ENCODE measurements around the gene CLEC1B.
"Not testable (repeated sequence)": the region's sequence is repeated elsewhere in the genome, so short reads cannot be mapped to it uniquely, and the experiment has no call there.

The CLEC1B gene

DNA sequence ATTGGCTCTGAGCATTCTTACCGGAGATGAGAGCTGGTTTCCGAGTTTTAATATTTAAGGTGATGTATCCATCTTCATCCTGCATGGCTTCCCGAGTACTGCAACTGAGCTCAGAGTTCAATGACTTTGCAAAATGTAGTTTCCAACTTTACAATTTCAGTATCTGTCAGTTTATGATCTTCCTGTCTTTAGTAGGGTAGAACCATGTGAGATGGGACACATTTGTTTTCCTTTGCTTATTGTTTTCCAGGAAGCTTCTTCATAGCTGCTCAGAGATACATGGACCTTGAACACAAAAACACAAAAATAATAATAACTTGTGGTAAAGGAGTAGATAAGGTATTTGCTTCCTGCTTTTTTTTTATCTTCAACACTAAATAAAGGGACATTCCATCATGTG is at the start of gene CLEC1B:
CLEC1B (minus strand) TSS at position 106 of the 400 bp plus-strand sequence; CDS start at position 85, 21 bp downstream.
- no peak for DNase-seq (ENCODE audit: low read depth in 3 of 3)

DNA sequence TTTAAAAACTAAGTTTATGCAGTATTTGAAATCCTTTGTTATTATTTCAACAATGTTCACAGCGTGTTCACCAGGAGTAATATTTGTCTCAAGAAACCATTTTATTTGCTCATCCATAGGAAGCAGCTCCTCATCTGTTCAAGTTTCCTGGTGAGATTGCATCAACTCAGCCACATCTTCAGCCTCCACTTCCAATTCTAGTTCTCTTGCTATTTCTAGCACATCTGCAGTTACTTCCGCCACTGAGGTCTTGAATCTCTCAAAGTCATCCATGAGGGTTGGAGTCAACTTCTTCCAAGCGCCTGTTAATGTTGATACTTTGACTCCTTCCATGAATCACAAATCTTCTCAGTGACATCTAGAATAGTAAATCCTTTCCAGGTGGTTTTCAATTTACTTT is 49.6 kb upstream of the CLEC1B start:
- no peak for DNase-seq (ENCODE audit: low read depth in 3 of 3)

DNA sequence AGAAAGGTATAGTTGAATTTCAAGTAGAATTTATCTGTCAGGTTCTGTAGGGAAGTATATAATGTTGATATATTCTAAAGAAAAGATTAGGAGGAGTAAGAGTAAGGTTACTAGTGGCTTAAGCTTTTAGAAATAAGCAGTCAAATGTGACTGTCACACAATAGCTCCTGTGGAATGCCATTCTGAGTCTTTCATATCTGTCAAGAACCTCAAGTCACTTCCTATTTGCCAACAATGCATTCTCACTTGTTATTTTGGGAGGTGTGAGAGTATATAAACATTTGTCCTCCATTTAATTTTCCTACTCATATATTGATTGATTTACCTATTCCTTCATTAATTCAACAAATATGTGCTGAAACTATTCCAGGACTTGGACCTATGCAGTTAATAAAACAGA is 43.2 kb upstream of the CLEC1B start:
- DNase-seq (ENCODE audit: low read depth in 3 of 3): no peak

DNA sequence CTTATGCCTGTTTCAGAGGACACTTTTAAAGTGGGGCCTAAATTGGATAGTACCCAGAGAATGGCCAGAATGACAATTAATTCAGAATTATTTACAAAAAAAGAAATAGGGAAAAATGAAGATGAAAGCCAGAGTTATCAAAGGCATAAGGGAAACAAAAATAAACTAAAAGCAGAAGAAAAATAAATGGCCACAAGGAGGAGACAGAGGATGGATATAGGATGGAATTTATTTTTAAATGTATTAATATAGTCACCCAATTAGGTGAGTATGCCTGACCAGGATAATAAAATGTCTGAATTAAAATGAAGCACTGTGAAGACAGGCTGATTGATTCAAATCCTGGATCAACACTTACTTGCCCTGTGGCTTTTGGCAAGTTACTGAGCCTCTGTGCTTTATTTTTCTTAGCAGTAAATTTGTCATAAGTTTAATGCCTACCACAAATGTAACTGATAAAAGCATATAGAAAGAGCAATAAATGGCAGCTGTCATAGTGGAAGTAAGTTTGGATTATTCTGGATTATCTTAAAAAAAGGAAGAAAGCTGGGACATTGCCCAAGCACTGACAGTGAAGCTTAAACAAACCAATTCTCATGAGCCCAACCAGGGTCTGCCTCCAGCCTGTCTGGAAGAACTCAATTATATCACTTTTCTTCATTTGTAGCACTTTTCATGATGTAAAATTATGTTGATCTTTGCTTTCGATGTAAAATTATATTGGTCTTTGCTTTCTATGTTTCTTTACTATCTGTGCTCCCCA is 35.0 kb upstream of the CLEC1B start:
- no peak for DNase-seq (ENCODE audit: low read depth in 3 of 3)

DNA sequence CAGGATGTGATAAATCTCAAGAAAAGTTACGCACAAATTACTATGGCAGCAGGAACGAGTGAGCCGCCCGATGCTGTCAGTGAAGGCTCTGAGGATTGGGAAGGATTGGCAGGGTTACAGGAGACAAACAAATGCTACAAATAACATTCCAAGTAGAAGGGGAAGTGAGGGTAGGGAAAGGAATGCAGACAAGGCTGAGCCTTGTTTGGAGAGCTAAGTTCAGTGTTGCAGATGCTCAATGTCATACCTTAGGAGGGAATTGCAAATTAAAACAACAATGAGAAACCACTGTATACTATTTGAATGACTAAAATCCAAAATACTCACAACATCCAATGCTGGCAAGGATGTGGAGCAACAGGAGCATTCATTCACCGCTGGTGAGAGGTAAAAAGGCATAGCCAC is 32.9 kb upstream of the CLEC1B start:
- DNase-seq (ENCODE audit: low read depth in 3 of 3): no peak

DNA sequence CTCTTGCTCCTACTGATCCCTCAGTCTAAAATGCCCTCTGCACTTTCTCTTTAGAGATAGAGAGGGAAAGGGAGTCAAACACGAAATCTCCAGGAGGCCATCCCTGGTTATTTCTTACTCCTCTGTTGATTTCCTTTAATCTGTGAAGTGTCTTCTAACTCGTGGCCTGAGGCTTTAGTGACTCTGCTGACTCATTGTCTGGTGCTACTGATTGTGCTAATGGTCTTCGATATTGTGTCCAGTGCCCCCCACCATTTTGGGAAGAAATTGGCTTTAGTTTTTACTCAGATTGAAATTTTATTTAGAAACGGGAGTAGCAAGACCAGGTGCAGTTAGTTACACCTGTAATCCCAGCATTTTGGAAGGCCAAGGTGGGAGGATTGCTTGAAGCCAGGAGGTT is 32.4 kb upstream of the CLEC1B start:
- no peak for DNase-seq (ENCODE audit: low read depth in 3 of 3)

DNA sequence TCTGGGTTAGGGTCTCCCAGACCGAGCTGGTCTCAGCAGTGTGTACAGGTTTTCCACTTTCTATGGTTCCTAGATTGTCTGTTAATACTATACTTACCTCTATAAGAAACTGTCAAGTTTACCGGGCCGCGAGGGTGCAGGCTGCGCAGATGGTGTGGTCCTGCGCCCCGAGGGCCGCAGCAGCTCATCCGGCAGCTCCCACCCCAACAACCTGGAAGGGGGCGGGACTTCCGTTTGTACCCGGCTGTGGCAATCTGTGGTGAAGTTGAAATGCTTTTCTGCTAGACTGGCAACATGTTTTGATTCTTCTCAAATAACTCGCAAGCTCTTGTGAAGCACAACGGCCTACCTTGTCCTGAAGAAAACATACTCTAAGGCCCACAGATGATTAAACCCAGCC is 31.5 kb upstream of the CLEC1B start, which contains the start of gene CLEC9A:
CLEC9A (plus strand) TSS at position 237 of the 400 bp plus-strand sequence. CDS start 22,006 bp downstream, outside the sequence.
- DNase-seq (ENCODE audit: low read depth in 3 of 3): no peak

DNA sequence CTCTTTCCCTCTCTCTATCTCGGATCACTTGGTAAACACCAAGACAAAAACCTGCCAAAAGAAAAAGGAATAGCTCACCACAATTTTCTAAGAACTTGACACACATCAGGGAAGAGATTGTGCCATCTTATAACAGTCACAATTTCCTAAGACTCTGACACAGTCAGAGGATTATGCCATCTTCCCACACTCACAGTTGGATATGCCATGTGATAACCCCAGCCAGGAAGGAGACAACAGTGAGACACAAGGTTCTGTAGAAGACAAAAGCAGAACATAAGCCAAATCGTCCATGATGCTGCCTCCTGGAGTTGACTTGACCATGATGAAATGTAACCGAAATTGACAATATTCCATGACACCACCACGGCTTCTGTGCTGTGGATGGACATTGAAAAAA is 28.8 kb upstream of the CLEC1B start:
- DNase-seq (ENCODE audit: low read depth in 3 of 3): no peak

DNA sequence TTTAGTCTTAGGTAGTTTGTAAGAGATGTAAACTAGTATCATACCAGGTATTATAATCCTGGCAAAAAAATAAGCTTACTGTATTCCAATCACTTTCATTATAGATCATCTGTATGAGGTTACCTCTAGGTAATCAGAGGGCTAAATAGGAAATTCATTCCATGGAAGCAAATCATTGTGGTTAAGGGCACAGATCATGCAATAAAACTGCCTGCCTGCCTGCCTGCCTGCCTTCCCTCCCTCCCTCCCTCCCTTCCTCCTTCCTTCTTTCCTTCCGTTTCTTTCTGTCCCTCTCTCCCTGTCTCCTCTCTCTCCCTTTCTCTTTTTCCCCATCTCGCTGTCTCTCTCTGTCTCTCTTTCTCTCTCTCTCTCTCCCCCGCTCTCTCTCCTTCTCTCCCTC is 28.4 kb upstream of the CLEC1B start:
- no peak for DNase-seq (ENCODE audit: low read depth in 3 of 3)

DNA sequence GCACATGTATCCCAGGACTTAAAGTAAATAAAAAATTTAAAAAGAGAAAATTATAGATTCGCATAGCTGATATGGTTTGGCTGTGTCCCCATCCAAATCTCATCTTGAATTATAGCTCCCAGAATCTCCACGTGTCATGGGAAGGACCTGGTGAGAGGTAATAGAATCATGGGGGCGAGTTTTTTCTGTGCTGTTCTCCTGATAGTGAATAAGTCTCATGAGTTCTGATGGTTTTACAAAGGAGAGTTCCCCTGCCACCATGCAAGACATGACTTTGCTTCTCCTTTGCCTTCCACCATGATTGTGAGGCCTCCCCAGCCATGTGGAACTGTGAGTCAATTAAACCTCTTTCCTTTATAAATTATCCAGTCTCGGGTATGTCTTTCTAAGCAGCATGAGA is 27.7 kb upstream of the CLEC1B start:
- DNase-seq (ENCODE audit: low read depth in 3 of 3): not testable (repeated sequence)

DNA sequence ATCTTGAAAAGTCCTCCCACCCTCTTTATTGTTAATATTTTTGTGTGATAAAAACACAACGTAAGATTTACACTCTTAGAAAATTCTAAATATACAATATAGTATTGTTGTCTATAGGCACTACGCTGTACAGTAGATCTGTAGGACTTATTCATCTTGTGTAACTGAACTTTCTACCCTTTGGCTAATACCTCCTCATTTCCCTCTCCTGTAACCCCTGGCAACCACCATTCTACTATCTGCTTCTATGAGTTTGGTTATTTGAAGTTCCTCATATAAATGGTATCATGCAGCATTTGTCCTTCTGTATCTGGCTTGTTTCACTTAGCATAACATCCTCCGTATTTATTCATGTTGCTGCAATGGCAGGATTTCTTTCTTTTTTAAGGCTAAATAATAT is 26.3 kb upstream of the CLEC1B start:
- DNase-seq (ENCODE audit: low read depth in 3 of 3): no peak

DNA sequence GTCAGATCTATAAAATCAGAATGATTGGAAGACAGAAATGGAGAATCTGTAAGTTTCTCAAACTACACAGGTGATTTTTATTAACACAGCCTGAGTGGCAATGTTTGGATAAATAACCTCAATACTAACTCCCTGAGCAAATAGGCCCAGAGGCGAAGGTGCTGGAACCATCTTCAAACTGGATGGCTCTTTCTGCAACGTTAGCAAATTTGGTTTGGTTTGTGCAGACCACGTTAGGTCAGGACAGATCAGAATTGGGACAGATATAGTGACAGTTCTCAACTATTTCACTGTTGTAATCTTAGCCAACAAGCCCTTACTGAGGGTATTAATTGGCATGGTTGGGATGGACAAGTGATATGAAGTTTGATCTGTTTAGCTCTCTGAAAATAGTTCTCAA is 22.4 kb upstream of the CLEC1B start:
- no peak for DNase-seq (ENCODE audit: low read depth in 3 of 3)

DNA sequence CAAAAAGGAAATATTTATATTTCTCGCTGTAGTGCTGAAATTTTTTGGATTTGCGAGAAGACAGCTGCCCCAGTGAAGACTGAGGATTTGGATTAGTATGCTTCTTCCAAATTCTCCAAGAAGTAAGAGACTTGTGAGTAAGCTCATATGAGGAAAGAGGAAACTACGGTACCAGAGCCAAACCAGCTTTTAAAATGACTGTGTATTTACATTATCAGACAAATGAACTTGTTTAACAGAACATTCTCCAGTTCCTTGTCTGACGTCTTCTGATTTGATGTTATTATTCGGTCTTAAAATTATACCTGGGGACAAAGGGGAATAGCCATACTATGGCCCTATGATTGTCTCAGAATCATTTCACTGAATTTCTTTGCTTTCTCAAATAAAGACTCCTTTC is 19.5 kb upstream of the CLEC1B start:
- DNase-seq (ENCODE audit: low read depth in 3 of 3): no peak

DNA sequence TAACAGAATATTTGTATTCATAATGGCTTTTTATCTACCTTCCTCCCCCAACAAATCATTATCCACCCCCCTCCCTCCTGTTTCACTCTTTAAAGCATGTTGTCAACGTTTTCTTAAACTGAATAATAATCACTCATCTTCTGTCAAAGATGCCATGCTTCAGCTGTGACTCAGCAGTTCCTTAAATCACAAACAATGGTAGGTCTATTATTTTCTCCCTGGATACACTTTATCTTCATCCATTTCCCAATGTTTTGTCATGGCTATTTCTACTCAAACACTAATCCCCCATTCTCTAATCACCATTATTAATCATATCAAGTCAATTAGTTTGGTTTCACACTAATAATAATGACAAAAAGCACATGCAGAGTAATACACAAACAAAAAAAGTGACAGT is 18.0 kb upstream of the CLEC1B start:
- no peak for DNase-seq (ENCODE audit: low read depth in 3 of 3)

DNA sequence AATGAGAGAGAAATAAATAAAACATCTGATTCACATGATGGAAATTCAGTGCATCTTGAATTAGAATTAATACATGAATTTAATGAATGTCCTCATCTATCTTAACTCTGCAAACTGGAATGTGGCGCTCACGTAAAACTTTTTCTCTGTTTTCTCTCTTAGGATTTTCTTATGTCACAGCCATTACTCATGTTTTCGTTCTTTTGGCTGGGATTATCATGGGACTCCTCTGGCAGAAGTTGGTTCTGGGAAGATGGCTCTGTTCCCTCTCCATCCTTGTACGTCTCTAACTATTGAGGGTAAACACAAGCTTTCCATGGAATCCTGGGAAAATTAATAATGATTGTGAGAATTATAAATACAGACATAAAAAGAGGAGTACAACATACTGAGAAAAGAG is 16.5 kb upstream of the CLEC1B start:
- no peak for DNase-seq (ENCODE audit: low read depth in 3 of 3)

DNA sequence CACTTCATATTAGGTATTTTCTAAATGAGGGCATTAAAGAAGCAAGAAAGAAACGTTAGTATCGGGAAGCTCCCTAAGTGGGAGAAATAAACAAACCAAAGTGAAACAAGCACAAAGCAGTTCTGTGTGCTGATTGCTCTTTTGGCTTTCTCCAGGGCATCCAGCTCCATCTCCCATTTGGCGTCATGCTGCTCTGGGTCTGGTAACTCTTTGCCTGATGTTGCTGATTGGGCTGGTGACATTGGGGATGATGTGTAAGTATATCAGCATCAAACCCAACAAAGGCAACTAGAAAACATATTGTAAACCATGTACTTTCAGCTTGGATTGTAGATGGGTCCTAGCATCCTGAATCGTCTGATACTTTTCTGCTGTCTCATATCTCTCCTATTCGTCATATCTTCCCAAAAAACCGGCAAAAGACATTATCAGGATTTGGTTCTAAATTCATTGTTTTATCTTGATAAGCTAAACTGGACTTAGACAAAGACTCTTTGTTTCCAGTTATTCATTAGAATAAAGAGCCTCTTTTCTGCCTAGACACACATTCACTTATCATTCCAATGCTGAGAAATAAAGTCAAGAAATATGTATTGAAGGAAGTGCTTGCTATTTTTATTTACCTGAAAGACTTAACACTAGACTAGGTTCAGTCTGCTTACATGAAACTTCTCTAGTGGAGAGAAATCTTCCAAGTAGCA is 13.9 kb upstream of the CLEC1B start:
- no peak for DNase-seq (ENCODE audit: low read depth in 3 of 3)

DNA sequence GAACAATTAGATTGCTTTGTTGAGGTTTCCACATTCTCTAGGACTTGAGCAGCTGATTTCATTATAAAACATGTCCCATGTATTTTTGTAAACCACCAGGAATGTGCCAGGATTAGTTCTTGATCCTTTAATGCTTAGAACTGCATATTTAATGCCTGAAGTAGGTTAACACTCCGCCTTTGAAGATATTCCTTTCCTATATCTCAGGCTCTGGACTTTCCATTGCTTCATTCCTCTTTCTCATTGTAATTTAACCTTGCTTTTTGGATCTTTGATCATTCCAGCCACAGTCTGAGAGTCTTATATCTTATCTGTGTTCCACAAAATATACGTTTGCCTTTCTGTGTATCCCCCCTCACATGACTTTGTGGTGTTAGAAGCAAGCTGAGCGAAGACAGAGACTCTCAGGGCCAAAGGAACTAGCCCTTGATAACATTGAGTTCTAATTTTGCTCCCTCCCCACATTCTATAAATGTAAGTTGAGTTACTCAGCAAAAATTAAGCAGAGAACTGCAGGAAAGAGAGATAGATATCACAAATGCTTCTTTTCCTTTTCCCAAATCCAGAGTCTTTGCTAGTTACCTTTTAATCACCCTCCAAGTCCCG is 2.4 kb upstream of the CLEC1B start:
- DNase-seq (ENCODE audit: low read depth in 3 of 3): no peak

DNA sequence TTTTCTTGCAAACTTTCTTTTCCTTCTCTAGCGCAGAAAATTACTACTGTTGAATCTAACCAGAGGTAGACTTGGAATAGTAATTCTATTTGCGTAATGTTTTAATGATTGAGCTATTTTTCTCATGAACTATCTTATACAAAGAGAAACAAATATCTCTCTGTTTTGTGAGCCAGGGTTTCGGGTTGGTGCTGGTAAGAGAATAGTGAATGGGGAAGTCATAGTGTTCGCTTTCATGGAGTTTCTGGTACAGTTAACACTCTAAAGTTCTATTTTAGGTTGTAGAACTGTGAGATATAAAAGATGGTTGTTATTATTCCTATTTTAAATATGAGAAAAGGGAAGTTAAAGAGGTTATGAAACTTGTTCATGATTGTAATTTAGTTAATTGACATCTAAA is 6.6 kb downstream of the CLEC1B start:
- no peak for DNase-seq (ENCODE audit: low read depth in 3 of 3)

DNA sequence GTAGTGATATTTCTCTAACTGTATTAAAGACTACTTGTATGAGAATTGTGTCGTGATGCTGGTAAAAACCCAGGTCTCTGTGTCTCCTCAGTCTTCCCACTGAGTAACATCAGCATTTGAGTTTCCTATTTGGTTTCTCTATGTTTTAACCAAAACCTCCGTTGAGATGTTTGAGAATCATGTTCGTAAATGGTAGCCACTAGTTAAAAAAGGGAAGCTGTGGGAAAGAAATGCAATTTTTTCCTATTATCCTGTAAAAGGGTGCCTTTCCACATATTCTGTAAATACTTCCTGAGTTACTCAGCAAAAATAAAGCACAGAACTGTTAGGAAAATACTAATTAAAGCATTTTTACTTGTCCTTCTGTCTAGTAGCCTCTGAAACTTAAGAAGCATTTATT is 7.0 kb downstream of the CLEC1B start:
- no peak for DNase-seq (ENCODE audit: low read depth in 3 of 3)

DNA sequence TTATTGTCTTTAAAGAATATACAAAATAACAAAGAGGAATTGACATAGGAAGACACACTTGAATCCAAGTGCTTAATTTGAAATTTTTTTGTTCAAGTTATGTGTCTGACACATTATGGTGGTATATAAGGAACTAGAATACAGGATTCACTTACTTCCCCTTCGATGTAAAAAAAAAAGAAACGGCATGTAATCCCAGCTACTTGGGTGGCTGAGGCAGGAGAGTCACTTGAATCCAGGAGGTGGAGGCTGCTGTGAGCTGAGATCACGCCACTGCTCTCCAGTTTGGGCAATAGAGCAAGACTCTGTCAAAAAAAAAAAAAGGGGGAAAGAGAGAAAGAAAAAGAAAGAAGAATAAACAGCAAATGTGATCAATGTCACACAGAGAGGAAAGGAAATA is 18.8 kb downstream of the CLEC1B start:
- DNase-seq (ENCODE audit: low read depth in 3 of 3): no peak

DNA sequence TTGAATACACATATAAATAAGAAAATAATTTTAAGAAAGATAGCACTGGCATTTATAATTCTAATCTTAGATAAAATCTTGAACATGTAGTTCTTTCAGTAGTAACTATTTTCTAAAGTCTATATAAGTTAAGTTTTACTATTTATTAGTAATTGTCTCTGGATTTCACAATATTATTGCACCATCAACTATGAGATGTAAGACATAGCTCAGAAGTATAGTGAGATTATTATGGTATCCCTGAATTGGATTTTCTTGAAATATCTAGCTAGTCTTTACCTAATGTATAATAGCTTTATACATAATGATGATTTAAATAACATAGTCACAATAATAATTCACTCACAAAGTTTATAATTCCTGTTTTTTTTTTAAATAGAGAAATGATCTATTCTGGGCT is 21.0 kb downstream of the CLEC1B start:
- DNase-seq (ENCODE audit: low read depth in 3 of 3): no peak

DNA sequence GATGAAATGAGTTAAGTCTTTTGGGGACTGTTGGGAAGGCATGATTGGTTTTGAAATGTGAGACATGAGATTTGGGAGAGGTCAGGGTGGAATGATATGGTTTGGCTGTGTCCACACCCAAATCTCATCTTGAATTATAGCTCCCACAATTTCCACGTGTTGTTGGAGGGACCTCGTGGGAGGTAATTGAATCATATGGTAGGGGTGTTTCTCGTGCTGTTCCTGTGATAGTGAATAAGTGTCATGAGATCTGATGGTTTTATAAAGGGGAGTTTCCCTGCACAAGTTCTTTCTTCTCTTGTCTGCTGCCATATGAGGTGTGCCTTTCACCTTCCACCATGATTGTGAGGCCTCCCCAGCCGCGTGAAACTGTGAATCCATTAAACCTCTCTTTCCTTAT is 22.3 kb downstream of the CLEC1B start:
- not testable (repeated sequence) for DNase-seq (ENCODE audit: low read depth in 3 of 3)

DNA sequence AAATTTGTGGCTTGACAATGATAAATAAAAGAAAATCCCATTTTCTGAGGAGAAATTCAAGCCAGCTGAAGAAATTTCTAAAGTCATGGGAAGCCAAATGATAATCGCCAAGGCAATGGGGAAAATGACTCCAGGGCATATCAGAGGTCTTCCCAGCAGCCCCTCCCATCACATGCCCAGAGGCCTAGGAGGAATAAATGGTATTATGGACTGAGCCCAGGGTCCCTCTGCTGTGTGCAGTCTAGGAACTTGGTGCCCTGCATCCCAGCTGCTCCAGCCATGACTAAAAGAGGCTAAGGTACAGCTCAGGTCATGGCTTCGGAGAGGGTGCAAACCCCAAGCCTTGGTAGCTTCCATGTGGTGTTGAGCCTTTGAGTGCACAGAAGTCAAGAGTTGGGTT is 23.3 kb downstream of the CLEC1B start:
- no peak for DNase-seq (ENCODE audit: low read depth in 3 of 3)

Measured in stimulated activated CD4-positive, alpha-beta T cell treated with anti-CD3 and anti-CD28 coated beads, TNF-alpha, amount 100 ng/mL, for 24 hours (primary cell).